GM19438 (cell line): Measurements from ENCODE around the gene POLK.
"Not testable (repeated sequence)": the region's sequence is repeated elsewhere in the genome, so short reads cannot be mapped to it uniquely, and the experiment has no call there.

ENCODE experiments used
- ATAC-seq: cut with Tn5 transposase; IDR thresholded peaks from one replicate; pipeline ENCODE4 v1.9.1; 2021; ENCODE audit warnings: low read depth; ENCODE audit not compliant: unreplicated experiment

Gene POLK

GRCh38 chr5:75545131-75545530, 33.4 kb downstream of the POLK start:
- ATAC-seq, result no peak

- no peak for ATAC-seq
These were observed 35.1 kb downstream of the POLK start for GRCh38 chr5:75546830-75547229.

GRCh38 chr5:75547812-75548211, 36.1 kb downstream of the POLK start:
- ATAC-seq, result no peak

GRCh38 chr5:75550597-75550996, 38.9 kb downstream of the POLK start:
- ATAC-seq, result no peak

DNA sequence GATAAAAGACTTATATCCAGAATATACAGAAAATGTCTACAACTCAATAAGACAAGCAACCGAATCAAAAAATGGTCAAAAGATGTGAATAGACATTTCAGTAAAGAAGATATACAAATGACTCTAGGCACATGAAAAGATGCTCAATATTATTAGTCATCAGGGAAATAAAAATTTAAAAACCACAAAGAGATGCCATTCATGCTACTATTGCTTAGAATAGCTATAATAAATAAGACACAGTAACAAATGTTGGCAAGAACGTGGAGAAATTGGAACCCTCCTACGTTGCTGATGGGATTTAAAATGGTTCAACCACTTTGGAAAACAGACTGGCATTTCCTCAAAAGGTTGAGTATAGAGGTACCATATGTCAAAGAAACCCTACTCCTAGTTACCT, 39.8 kb downstream of the POLK start:
- ATAC-seq, result no peak

DNA sequence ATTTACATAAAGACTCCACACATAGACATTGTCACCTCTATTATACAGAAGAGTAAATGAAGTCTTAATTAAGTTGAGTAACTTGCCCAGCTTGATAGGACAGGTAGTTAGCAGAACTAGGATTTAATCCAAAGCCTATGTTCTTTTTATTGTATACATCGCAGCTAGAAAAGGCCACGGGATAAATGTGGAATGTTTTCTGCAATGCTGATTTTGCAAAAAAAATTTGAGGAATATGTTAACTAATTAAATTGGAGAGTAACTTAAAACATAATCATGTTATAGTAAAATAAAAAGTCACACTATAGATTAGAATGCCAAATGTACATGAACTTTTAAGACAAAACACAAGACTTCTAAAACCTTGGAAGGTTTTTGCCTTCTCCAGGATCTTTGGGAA, 41.1 kb downstream of the POLK start:
- no peak for ATAC-seq

DNA sequence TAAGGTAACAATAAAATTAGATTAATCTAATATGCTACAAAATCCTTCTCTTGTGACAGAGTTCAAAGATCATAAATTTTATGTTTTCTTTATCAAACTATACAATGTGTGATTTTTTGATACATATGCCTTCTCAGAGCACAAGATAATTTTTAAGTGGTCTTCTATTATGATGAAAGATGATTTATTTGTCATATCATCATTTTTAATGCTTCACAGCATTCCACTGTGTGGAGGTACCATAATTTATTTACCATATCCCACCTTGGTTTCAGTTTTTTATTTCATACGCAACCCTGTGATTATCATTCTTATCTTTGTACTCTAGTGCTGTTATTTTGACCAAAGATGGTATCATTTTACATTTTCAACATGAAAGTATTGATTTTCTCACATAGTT, 41.7 kb downstream of the POLK start:
- no peak for ATAC-seq

DNA sequence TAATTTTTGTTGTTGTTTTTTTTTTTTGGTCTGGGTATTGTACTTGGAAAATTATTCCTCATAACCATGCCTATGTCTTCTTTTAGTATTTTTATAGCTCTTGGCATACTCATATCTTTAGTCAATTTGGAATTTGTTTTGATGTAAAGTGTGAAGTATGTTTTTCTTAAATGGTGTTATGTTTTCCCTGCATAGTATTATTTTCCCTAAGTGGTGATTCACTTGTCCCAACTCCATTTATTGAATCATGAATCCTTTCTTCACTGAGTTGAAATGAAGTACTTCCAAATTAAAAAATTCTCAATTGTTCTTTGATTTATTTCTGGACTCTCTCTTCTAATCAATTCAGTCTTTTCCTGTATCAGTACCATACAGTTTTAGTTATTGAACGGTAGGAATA, 46.5 kb downstream of the POLK start:
- ATAC-seq, result no peak

DNA sequence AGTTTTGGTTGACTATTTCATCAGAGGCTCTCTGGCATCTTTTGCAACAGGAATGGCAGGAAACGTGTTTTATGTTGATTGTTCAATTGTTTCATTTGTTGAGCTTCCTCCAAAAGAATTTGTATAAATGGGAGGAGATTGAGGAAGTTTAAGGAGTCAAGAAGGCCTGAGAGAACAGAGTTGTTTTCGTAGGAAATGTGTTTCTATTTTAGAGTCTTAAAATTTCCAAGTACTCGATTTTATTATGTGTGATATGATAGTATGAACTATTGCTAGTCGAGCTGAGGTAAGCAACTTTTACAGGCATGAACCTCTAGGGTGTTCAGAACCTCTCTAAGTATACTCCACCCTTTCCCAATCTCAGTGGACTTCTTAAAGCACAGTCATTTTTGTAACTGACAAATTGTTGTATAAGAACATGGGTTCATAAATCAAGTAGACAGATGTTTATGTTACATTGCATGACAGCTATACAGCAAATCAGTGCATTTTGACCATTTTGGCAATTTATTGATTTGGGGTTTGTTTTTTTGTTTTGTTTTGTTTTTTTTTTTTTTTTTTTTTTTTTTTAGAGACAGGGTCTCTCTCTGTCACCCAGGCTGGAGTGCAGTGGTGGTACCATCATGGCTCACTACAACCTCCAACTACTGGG, 47.4 kb downstream of the POLK start:
- no peak for ATAC-seq

DNA sequence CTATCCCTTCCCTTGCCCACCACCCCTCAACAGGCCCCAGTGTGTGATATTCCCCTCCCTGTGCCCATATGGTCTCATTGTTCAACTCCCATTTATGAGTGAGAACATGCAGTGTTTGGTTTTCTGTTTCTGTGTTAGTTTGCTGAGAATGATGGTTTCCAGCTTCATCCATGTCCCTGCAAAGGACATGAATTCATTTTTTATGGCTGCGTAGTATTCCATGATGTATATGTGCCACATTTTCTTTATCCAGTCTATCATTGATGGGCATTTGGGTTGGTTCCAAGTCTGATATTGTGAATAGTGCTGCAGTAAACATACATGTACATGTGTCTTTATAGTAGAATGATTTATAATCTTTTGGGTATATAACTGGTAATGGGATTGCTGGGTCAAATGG, 49.0 kb downstream of the POLK start:
- ATAC-seq, result not testable (repeated sequence)

GRCh38 chr5:75565991-75566709, 54.5 kb downstream of the POLK start:
- ATAC-seq, result not testable (repeated sequence)

DNA sequence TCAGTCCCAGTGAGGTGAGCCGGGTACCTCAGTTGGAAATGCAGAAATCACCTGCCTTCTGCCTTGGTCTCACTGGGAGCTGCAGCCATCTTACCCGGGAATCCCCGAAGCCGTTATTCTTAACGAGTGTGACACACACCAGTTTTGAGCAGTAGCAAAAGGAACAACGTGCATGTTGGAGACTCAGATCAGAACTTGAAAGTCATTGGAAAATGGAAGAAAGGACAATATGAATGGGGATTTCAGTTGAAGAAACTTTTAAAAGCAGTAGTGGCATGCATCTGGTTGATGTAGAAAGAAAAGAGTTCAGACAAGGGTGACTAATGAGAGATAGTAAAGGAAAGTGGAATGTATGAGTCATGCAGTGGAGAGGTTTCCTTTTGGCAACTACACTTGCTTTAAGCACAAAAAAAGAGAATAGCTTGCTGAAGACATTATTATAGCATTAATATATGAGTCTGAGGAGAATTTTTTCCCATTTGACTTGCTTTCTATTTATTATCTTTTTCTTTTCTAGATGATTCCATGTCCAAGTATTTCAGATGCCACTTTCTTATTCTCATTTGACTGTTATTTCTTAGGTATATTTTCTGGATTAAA, 55.1 kb downstream of the POLK start:
- peak; percentile 62 for ATAC-seq

GRCh38 chr5:75567710-75568109, 56.0 kb downstream of the POLK start:
- ATAC-seq, result peak; percentile 45

DNA sequence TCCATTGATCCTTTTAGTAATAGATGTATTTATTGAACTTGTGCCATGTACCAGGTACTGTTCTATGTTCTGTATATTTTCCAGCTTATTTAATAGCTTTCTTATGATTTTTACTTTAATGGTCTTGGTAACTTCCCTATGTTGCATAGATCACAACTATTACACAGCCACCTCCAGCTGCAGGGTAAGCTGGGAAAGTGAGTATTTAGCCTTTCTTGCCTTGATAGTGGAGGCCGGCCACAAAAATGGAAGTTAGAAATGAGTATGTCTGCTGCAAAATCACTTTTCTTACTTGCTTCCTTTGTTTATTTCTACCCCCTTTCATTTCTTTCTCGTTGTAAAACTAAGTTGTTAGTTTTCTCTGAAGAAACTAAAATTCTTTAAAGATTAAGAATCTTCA, 56.5 kb downstream of the POLK start:
- peak; percentile 30 for ATAC-seq

DNA sequence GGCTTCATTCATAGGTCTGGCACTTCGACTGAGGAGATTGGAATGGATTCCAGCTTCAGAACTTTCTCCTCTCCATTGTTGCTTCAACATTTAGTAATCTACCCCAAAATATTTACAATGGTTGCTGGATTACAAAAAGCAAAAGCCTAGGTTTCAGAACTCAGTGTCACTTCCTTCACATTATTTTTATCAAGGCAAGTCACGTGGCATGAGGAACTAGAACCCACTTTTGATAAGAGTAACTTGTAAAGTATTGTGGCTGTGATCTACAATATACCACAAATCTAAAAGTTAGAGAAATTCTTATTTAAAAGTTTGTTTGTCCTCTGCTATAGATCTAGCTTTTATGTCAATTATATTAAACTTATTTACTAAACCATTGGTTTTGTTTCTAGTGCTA, 59.9 kb downstream of the POLK start:
- no peak for ATAC-seq

GRCh38 chr5:75574791-75575190, 63.1 kb downstream of the POLK start:
- no peak for ATAC-seq

DNA sequence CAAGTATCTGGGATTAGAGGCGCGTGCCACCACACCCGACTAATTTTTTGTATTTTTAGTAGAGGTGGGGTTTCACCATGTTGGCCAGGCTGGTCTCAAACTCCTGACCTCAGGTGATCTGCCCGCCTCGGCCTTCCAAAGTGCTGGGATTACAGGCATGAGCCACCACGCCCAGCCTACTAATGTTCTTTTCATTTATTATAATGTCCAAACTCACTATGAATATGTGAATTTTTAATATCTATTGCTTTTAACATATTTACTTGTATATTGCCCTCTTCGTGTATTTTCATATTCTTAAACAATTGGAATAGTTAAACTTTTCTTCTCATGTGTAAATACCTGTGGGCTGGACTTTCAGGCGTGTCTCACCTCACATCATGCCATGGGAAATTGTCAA, 66.6 kb downstream of the POLK start:
- ATAC-seq, result not testable (repeated sequence)

DNA sequence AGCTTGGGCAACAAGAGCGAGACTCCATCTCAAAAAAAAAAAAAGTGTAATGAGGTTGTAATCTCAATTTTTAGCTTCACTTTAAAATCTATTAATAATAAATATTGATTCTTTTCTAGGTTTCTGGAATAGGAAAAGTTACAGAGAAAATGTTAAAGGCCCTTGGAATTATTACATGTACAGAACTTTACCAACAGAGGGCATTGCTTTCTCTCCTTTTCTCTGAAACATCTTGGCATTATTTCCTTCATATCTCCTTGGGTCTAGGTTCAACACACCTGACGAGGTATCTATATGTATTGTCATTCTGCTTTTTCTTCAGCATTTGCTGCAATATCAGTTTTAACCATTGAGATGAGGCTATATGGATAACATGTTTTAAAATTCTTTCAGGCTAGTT, 73.0 kb downstream of the POLK start:
- ATAC-seq, result no peak

GRCh38 chr5:75588666-75589065, 77.0 kb downstream of the POLK start:
- ATAC-seq, result no peak

- no peak for ATAC-seq
These were observed 88.8 kb downstream of the POLK start for GRCh38 chr5:75600535-75600934.

GRCh38 chr5:75601567-75601966, 89.9 kb downstream of the POLK start:
- no peak for ATAC-seq

- no peak for ATAC-seq
These were observed 90.3 kb downstream of the POLK start for GRCh38 chr5:75601996-75602395.
